C1 segment of cervical spinal cord (tissue), 14 donors: ENCODE data around the gene PCSK7.
"Not testable (repeated sequence)": the region's sequence is repeated elsewhere in the genome, so short reads cannot be mapped to it uniquely, and the experiment has no call there.

Experiments used
- DNase-seq, 14 donors: peaks; one replicate each; lab custom pipeline; 2025; lab: John Stamatoyannopoulos, UW

Gene PCSK7

DNA sequence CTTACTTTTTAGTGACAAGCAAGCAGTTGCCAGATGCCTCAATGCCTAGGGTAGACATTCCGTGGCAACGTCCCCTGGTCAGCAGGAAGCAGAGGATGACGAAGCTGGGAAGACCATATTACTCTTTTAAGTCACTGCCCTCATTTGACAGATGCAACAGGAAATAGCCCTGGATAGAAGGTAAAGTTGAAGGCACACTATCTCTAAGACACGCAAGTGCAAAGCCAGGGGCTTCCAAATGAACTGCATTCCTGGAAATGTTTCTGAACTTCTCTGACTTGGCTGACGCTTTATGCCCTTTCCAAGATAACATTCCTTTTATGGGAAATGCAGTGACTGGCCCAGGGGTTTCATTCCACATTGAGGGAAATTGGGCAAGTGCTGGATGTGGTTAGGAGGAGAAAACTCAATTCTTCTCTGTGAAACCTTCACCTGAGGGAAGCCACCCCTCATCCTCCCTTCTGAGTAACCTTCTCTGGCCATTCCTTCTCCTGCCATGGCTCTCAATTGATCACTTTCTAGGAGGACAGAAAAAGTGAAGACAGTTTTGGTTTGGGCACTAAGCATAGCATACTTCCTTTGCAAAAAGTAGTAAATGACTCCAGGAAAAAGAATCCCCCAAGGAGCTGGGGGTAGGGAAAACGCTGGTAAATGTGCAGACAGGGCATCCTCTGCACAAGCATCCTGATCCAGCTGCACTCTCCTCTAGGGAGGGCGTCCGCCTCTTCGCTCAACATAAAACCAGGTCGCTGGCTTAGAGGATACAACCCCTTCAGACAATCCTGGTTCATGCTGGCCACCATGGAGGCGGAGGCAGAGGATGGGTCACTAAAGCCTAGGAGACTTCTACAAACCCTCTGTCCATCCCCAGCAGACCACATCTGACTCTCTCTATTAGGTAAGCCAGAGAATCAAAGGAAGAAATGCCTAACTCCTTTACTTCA is 14.5 kb downstream of the PCSK7 start:
- no peak for DNase-seq

DNA sequence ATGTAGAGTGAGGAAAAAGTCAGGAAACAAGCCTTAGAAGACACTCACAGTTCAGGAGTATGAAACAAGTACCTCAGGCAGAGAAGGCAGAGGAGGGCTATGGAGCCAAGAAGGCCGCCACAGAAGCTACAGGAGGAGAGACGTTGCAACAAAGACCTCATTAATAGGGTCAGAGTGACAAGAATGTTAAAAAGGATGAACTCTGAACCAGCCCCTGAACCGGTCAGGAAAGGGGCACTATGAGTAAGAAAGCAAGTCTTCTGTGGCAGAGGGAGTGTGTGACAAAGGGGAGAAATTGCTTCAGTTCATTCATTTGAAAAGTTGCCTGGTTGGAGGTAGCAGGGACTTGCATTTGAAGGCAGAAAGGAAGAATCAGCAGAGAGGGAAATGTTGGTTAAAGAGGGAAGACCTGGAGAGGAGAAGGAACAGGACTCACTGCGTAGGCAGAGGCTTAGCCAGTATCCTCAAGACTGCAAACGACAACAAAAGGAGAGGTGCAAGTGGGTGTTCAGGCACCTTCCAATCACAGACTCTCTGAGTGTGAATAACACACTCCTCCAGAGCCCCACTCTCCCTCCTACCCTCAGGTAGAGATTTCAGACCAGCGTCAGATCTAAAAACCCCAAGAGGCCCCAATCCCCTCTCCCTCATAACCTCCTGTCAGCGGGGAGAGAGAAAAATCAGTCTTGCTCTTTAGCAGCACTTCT is 17.3 kb downstream of the PCSK7 start:
- DNase-seq, result no peak

DNA sequence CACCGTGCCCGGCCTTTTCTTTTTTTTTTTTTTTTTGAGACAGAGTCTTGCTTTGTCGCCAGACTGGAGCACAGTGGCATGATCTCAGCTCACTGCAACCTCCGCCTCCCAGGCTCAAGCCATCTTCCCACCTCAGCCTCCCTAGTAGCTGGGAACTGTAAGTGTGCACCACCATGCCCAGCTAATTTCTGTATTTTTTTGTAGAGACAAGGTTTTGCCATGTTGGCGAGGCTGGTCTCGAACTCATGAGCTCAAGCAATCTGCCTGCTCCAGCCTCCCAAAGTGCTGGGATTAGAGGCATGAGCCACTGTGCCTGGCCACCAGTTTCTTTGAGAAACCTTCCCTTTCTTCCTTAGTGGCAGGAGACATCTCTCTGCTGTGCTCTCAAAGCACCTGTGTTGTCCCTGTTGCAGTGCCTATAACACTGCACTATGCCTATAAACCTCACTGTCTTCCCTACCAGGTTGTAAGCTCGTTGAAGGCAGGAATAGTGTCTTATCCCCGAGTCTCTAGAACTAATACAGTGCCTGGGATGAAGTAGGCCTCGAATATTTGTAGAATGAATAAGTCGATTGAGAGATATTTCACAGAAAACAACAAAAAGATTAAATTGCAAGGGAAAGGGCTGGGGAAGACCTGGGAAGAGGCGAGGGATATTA is 19.0 kb downstream of the PCSK7 start:
- no peak for DNase-seq

DNA sequence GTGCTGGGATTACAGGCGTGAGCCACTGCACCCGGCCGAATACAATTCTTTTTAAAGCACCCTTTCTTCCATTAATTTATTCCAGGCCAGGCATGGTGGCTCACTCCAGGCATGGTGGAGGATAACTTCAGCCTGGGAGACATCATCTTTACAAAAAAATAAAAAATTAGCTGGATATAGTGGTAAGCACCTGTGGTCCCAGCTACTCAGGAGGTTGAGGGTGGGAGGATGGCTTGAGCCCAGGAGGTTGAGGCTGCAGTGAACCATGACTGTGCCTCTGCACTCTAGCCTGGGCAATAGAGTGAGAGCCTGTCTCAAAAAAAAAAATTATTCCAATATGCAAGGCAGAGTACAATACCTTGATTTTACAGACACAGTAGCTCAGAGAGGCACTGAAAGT is 21.3 kb downstream of the PCSK7 start:
- DNase-seq, result no peak

DNA sequence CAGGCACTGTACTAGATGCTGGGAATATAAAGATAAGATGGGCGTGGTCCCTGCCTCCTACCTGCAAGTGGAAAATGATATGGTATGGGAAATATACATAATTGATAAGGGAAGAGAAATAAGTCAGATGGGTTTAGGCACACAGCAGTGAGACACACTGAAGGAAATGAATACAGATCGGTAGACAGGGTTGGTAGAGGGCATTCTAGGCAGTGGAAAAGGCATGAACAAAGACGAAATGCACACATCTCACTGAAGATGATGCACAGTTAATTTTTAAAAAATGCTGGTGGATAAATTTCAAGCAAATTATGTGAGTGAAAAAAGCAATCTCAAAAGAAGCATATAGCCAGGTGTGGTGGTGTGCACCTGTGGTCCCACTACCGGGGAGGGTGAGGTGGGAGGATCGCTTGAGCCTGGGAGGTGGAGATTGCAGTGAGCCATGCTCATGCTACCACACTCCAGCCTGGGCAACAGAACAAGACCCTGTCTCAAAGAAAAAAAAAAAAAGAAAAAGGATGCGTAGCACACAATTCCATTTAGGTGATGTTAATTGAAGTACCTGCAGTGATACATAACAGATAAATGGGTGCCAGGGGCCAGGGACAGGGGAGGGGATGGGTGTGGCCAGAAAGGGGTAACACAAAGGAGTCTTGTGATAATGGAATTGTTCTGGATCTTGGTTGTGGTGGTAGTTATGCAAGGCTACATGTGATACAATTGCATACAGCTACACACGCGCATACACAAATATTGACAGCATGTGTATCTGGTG is 22.3 kb downstream of the PCSK7 start:
- not testable (repeated sequence) for DNase-seq

DNA sequence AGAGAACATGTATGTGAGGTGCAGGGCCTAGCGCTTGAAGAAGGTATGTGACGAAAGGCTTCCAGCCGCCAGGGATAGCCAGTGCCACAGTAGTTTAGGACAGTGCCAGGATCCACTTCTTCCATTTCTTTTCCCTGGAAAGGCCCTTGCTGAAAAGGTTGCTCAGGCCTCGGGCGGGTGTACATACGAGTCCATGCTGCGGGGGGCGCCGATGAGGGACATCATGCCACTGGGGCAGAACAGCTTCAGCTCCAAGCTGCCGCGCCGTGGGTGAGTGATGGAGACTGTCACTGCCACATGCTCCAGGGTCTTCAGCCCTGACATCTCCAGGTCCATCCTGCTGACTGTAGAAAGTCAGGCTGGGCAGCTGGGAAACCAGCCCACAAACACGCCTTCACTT is 23.2 kb downstream of the PCSK7 start:
- not testable (repeated sequence) for DNase-seq

DNA sequence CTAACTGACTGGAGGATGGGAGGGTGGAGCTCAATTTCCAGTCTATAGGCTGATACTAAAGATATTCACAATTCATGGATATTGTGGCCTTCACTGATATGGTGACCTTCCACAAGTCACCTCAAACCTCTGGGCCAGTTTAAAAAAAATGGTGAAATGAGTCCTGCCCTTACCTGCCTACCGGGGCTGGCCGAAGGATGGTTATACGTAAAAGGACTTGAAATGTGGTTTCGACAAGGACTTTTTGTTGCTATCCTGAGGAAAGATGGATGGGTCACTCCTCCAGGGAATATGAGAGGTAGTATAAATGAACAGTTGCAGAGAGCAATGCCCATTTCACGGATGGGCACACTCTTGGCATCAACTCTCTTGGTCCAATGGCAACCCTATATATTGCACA is 24.4 kb downstream of the PCSK7 start:
- not testable (repeated sequence) for DNase-seq

DNA sequence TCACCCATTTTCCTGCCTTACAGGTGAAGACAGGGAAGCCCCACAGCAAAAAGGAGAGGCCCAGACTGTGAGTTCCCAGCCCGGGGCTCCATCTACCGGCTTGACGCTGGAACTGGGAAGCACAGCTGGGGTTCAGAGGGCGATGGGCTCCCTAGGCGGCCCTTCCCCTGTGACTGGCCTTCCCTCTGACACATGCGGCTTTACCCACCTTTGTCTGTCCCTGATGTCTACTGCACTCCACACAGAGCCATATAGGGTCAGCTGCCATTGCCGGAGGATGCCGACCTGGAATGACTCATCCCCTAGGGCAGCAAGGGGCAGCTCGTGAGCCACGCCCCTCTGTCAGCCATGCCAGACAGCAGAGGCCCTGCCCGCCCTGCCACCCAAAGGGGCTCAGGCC is 25.0 kb downstream of the PCSK7 start:
- DNase-seq, result not testable (repeated sequence)

DNA sequence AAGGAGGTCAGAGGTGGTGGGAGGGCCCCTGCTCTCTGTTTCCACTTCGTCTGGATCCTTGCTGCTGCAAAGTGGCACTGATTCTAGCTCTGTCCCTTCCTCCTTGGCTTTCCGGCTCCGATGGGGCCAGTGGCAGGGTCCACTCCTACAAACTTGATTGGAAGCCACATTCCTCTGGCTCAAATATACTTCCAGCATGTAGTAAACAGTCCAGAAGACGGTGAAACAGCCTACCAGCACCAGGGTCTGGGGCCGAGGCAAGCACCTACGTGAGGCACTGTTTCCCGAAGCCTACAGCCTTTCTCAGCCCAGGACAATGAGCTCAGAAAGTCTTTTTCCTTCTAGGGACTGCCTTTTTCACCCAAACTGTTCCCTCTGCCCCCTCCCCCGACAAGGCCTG is 25.8 kb downstream of the PCSK7 start:
- not testable (repeated sequence) for DNase-seq

DNA sequence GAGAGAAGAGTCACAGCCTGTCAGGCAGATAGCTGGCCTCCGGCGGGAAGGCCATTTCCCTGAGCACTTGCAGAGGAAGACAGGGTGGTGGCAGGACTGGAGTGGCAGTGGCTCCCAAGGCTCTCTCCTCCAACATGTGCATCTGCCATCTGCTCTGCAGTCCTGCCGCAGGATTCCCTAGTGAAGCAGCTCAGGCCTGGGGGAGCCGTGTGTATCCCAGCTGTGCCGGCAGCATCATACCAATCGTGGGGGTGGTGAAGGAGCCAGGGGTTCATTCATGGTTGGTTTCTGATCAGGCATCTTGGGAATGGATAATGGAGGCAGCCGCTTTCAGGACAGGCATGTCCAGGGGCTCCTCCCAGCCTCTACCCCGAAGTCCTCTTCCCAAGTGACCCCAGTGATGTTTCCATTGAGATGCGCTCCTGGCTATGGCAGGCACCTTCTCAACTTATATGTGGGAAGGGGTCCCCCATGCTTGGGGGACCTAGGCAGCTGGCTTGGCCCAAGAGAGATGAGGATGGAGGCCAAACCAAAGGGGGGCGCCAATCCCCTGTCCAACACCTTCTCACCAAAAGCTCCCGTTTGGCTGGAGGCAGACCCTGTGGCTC is 26.6 kb downstream of the PCSK7 start:
- no peak for DNase-seq

DNA sequence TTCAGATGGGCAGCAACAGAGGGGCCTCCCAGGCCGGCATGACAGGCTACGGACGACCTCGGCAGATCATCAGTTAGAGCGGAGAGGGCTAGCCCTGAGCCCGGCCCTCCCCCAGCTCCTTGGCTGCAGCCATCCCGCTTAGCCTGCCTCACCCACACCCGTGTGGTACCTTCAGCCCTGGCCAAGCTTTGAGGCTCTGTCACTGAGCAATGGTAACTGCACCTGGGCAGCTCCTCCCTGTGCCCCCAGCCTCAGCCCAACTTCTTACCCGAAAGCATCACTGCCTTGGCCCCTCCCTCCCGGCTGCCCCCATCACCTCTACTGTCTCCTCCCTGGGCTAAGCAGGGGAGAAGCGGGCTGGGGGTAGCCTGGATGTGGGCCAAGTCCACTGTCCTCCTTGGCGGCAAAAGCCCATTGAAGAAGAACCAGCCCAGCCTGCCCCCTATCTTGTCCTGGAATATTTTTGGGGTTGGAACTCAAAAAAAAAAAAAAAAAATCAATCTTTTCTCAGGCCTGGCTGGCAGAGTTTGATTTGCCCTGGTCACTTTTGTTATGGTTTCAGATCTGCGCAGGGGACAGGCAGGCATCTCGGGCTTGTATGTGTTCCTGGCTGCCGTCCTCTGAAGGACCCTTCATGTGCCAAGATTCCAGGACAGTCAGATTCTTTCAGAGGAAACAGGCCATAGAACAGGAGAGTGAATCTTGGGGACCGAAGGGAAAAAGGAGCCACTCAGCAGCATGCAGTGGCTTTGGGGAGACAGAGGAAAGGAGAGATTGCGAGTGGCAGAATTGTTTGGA is 27.4 kb downstream of the PCSK7 start:
- DNase-seq, result no peak

DNA sequence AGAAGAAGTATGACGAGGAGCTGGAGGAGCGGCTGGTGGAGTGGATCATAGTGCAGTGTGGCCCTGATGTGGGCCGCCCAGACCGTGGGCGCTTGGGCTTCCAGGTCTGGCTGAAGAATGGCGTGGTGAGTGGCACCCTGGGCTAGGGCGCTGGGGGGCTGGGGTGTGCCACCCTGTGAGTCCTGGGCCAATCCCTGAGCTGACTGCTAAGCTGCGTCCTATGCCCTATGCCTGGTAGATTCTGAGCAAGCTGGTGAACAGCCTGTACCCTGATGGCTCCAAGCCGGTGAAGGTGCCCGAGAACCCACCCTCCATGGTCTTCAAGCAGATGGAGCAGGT is 28.8 kb downstream of the PCSK7 start:
- DNase-seq, result no peak

DNA sequence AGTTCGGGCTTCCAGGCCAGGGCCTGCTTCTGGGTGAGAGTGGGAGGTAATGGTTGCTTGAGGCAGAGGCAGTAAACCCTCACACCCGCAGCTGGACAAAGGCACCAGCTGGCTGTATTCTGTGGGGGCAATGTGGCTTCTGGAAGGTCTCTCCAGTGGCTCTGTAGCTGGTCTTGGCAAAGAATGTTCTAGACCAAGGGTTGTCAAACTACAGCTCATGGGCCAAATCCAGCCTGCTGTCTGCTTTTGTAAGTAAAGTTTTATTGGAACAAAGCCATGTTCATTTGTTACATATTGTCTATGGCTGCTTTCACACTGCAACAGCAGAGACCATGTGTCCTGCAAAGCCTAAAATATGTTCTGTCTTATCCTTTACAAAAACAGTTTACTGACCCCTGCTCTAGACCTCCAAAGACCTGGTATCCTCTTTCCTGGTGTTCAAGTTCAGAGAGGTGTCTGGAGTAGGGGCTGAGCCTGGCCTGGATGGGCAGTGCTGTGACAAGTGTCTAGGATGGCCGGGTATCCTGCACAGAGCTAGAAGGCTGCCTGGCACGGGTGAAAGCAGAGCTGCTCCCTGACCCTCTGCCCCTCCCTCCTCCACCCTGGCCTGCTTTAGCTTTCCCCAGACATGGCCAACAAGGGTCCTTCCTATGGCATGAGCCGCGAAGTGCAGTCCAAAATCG is 29.3 kb downstream of the PCSK7 start:
- no peak for DNase-seq

DNA sequence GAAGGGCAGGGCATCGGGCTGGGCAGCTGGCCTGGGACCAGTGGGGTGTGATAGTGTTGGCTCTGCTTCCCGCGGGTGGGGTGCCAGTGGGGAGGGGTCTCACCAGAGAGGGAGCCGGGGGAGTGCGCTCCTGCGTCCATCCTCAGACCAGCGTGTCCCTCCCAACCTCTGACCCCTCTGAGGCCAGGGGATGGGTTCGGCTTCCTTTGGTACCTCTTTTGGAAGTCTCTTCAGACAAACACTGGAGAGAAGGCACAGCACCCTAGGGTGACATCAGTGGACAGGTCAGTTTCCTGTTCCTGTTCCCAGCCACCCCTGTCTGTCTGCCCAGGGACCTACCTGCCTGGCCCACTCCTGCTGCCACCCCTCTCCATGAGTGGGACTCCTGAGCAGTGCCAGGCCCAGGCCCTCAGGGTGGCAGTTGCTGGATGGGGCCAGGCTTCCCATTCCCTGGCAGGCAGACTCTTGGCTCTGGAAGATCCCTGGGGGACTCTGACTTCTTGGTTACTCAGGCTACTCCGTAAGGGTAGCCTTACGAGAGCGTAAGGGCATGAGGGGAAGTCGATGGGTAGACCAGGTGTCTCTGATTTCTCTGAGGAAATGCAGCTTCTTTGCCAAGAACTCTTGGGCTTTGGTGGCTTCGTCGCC is 30.1 kb downstream of the PCSK7 start:
- no peak for DNase-seq

DNA sequence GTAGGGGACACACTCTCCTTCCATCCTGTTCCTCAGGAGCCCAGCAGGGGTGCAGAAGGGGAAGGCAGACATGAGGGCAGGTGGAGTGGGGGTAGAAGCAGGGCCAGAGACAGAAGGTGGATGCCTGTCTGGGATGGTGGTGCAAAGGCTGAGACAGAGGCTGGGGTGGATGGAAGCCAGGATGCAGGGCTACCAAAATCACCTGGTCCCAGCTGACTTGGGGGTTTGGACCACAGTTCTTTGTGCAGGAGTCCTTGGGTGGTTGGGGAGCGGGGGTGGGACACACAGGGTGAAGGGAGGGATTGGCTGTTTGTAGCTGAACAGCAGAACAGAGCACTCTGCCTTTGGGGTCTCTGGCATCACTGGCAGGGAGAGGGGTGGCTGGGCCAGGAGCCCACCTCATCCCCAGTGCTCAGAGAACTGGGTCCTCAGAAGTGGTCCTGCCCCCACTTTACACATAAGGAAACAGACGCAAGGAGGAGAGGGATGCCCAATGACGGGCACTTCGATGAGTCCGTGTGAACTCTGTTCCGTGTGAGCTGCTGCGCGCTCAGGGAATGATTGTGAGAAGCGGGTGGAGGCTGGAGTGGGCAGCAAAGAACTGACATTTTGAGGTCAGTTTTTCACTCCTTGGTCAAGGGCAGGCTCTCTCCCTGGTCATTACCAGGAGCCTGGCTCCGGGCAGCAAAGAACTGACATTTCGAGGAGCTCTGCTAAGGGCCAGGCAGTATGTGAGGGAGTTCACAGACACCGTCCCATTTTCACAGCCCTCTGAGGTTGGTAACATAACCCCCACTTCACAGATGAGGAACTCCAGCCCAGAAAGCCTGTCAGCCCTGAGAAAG is 30.8 kb downstream of the PCSK7 start:
- no peak for DNase-seq

DNA sequence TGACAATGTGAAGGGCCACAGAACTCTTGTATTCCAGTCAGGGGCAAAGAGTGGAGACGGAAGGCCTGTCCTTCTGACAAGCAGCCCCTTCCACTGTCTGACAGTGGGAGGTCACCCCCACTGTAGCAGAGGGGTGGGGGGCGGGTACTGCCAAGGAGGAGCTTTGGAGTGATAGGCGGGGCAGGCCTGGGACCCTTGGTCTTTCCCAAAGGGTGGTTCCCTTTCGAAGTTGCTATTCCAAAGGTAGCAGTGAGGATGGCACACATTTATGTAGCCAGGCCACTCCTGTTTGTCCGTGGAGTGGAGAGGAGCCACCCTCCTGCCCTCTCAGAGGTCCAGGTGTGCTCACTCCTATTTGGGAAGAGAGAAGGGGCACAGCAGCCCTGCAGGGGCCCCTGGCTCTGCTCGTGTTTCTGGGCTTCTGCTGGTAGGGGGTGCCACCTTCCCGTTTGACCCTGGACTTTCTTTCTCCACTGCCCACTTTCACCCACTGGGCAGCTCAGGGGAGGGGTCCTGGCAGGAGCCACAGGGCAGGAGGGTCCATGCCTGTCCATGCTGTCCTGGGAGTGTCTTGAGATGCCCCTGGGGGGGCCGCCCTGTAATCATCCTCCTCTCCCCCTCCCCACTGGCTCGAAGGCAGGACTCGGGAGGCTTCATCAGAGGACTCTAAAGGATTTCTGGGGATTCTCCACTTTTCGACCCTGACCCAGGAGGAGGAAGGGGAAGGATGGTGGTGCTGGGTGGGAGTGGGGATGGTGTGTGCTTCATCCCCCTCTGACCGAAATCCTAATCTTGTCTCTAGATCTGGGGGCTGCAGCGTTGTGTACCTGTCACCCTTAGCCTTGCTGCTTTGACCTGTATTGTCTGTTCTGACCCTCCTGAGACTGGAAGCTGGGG is 31.7 kb downstream of the PCSK7 start:
- no peak for DNase-seq
